PC-3 (cell line): ENCODE measurements around the gene ZNF385B. TPM values are rescaled to one million over a fixed set of nuclear protein-coding genes. Genes with fewer than 3 reads are reported as not detected.
A peak's percentile ranks its signal among the peaks of the same experiment; 100 is the strongest.

Source experiments
- ATAC-seq: fragments of 200-7000 bp; cut with Tn5 transposase; 2 replicates; pipeline ENCODE4 v1.9.1; 2020; ENCODE audit warnings: mild to moderate bottlenecking, moderate library complexity
- BruUV-seq: library from RNA; stranded (reverse); fragments of 400-500 nt; replicated peaks from 2 replicates; lab custom pipeline; 2021; lab: Mats Ljungman, UMichigan
- CTCF ChIA-PET: fragments of 300-600 bp; sonication (Branson Sonifier 250); formaldehyde crosslinking; loops from one replicate; lab custom pipeline; 2022; ENCODE audit warnings: antibody characterized with exemption; lab: Charles Lee
- POLR2A ChIA-PET: fragments of 300-600 bp; sonication (Branson Sonifier 250); formaldehyde crosslinking; loops from one replicate; lab custom pipeline; 2022; ENCODE audit warnings: antibody characterized with exemption; ENCODE audit not compliant: unreplicated experiment; lab: Charles Lee
- DNase-seq: peaks from one replicate; pipeline ENCODE4 v3.0.0-alpha.2; 2015
- H2AFZ ChIP-seq: fragments of 300-600 bp; sonication (generic); 2 replicates; pipeline ENCODE4 v1.6.0; 2016; ENCODE audit warnings: antibody characterized with exemption, low read length
- H3F3A ChIP-seq: fragments of 300-600 bp; sonication (generic); one replicate; pipeline ENCODE4 v1.6.0; 2017; ENCODE audit warnings: antibody characterized with exemption, low read length, control low read depth, mild to moderate bottlenecking; ENCODE audit not compliant: unreplicated experiment
- H3K27ac ChIP-seq: fragments of 300-600 bp; sonication (generic); 2 replicates; pipeline ENCODE4 v1.5.1; 2016; ENCODE audit warnings: mild to moderate bottlenecking, low read length
- H3K27me3 ChIP-seq: fragments of 300-600 bp; sonication (generic); 2 replicates; pipeline ENCODE4 v1.6.1; 2016; ENCODE audit warnings: low read length, mixed read lengths
- H3K36me3 ChIP-seq: fragments of 300-600 bp; sonication (generic); 2 replicates; pipeline ENCODE4 v1.6.1; 2016; ENCODE audit warnings: low read depth, mixed run types, low read length, mixed read lengths
- H3K4me1 ChIP-seq: fragments of 300-600 bp; sonication (generic); 2 replicates; pipeline ENCODE4 v1.5.1; 2016; ENCODE audit warnings: low read length; ENCODE audit not compliant: insufficient read depth
- H3K4me2 ChIP-seq: fragments of 300-600 bp; sonication (generic); 2 replicates; pipeline ENCODE4 v1.6.0; 2016; ENCODE audit warnings: low read length
- H3K4me3 ChIP-seq: fragments of 300-600 bp; sonication (generic); 2 replicates; pipeline ENCODE4 v1.5.1; 2016; ENCODE audit warnings: mild to moderate bottlenecking, low read length, mixed read lengths
- H3K79me2 ChIP-seq: fragments of 300-600 bp; sonication (generic); 2 replicates; pipeline ENCODE4 v1.6.1; 2017; ENCODE audit warnings: low read length, mixed read lengths
- H3K9ac ChIP-seq: fragments of 300-600 bp; sonication (generic); 2 replicates; pipeline ENCODE4 v1.6.0; 2016; ENCODE audit warnings: mild to moderate bottlenecking, low read length
- H3K9me2 ChIP-seq: fragments of 300-600 bp; sonication (generic); replicated peaks from 2 replicates; pipeline ENCODE4 v1.6.1; 2016; ENCODE audit warnings: mixed run types, low read length, mixed read lengths
- H3K9me3 ChIP-seq: fragments of 300-600 bp; sonication (generic); 2 replicates; pipeline ENCODE4 v1.6.1; 2016; ENCODE audit warnings: low read length, mixed read lengths
- H4K20me1 ChIP-seq: fragments of 300-600 bp; sonication (generic); 2 replicates; pipeline ENCODE4 v1.6.1; 2016; ENCODE audit warnings: low read length, mixed read lengths
- CTCF ChIP-seq: fragments of 300-600 bp; sonication (generic); conservative IDR thresholded peaks from 2 replicates; pipeline ENCODE4 v1.5.1; 2017; ENCODE audit warnings: antibody characterized with exemption, low read depth, mild to moderate bottlenecking, low read length
- EZH2 ChIP-seq: fragments of 300-600 bp; sonication (generic); IDR thresholded peaks from one replicate; pipeline ENCODE4 v1.6.1; 2017; ENCODE audit warnings: antibody characterized with exemption, mild to moderate bottlenecking, low read length; ENCODE audit not compliant: unreplicated experiment
- EZH2phosphoT487 ChIP-seq: fragments of 300-600 bp; sonication (generic); IDR thresholded peaks from 2 replicates; pipeline ENCODE4 v1.6.1; 2018; ENCODE audit warnings: mild to moderate bottlenecking, antibody characterized with exemption, low read length, borderline replicate concordance
- intact Hi-C: fragments of 100-400 bp; cut with micrococcal nuclease; formaldehyde crosslinking; loops from 2 replicates; pipeline ENCODE4 v1.9.0; 2023
- total RNA-seq: library from RNA; depleted of rRNA; stranded (reverse); fragments of >200 nt; gene quantifications from 2 replicates; pipeline ENCODE4 v1.2.3, GENCODE V29; 2014

The ZNF385B gene
- total RNA-seq, 1 experiment from 2014 or later = 2.4 TPM

DNA sequence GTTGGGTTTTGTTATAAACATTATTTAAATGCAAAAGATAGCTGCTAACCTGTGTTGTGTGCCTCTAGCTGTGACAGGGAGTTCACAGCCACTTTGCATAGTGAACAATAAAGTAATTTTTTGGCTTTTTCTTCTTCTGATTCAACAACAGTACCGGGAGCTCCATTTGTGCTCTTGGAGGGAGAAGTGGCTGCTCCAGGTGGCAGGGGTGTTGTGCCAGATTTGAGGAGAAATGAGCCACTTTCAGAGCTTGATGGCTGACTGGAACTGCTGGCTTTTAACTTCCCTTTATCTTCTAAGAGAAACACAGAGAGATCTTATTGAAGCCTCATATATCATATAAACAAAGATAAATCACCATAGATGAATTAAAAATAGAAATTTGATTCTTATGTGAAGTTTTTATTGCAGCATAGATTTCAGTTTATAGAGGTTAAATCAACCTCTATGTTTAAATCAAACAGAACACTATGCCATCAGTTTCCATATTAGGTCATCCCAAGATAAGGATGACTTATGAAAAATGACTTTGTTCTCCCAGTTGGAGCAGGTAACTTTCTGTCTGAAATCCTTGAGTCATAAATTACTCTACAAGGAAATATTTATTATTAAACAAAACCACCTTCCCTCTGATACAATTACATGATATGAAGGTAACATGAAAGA, 414.8 kb downstream of the ZNF385B start:
- no peaks in the 10 kb centered on the region for H3K9me3 ChIP-seq
- H3K9me2 ChIP-seq = no peaks in the 10 kb centered on the region
- TF ChIP-seq EZH2 (no peak), EZH2phosphoT487 (no peak), CTCF (no peak)
- H3F3A ChIP-seq = no peaks in the 10 kb centered on the region
- no peak overlapping the region for H3K4me3 ChIP-seq
- CTCF ChIA-PET = no interaction called here
- peak overlapping the region; percentile 56 for H3K4me2 ChIP-seq
- H3K9ac ChIP-seq = no peak overlapping the region
- H3K79me2 ChIP-seq = no peaks in the 10 kb centered on the region
- H3K36me3 ChIP-seq = no peaks in the 10 kb centered on the region
- no peaks in the 10 kb centered on the region for H4K20me1 ChIP-seq
- peaks cover 28% of the 10 kb centered on the region for H3K4me1 ChIP-seq
- DNase-seq (peak; percentile 89), ATAC-seq (peak; percentile 94)
- no peaks in the 10 kb centered on the region for H3K27me3 ChIP-seq
- intact Hi-C loops = loop anchor here (5.0 kb wide), 2 partner anchors 126 to 241 kb away; no protein-coding TSS in a partner anchor
- H2AFZ ChIP-seq = no peak overlapping the region
- POLR2A ChIA-PET = interaction anchor here (0.6 kb wide), 3 partner anchors 34 to 867 kb away, joined by 3 to 7 read pairs (median 3); no protein-coding TSS in a partner anchor
- H3K27ac ChIP-seq = peak overlapping the region; percentile 69
- BruUV-seq = no TSS peak

DNA sequence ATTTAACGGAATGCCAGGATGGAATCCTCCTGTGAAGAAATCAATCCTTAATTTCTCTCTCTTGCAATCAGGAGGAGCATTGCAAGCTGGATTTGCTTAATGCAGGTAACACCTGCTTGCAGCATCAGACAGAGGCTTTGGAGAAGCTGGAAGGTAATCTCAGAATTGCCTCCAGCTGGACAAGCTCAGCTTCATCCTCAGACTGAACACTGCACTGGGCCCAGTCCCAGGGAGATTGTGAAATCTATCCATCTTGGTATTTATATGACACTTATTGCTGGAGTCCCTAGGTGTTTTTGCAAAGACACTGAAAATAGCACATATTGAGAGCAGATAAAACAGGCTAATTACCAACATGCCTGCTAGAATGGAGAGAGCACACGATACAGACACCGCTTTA, 417.4 kb downstream of the ZNF385B start:
- TF ChIP-seq CTCF (no peak), EZH2 (no peak), EZH2phosphoT487 (no peak)
- DNase-seq = no peak

GRCh38 chr2:179443180-179443579, 418.2 kb downstream of the ZNF385B start:
- CTCF ChIA-PET = no interaction called here
- no peak overlapping the region for H3K9ac ChIP-seq
- no TSS peak for BruUV-seq
- H3F3A ChIP-seq = no peaks in the 10 kb centered on the region
- H3K27ac ChIP-seq = no peak overlapping the region
- H4K20me1 ChIP-seq = no peaks in the 10 kb centered on the region
- no peak overlapping the region for H3K4me2 ChIP-seq
- H3K79me2 ChIP-seq = no peaks in the 10 kb centered on the region
- no peaks in the 10 kb centered on the region for H3K9me3 ChIP-seq
- no peaks in the 10 kb centered on the region for H3K9me2 ChIP-seq
- no peak for ATAC-seq
- intact Hi-C loops = loop anchor here (5.0 kb wide), 1 partner anchor 309 kb away; no protein-coding TSS in a partner anchor
- TF ChIP-seq CTCF (no peak), EZH2phosphoT487 (no peak), EZH2 (no peak)
- no peak for DNase-seq
- peaks cover 28% of the 10 kb centered on the region for H3K4me1 ChIP-seq
- no peak overlapping the region for H3K4me3 ChIP-seq
- H3K27me3 ChIP-seq = no peaks in the 10 kb centered on the region
- no peak overlapping the region for H2AFZ ChIP-seq
- POLR2A ChIA-PET = no interaction called here
- no peaks in the 10 kb centered on the region for H3K36me3 ChIP-seq

More for the DNA sequence above, 417.4 kb downstream of the ZNF385B start:
- ChIA-PET POLR2A (no interaction called here), CTCF (no interaction called here)
- Histone ChIP-seq H3K27me3 (no peaks in the 10 kb centered on the region), H3K4me3 (no peak overlapping the region), H3F3A (no peaks in the 10 kb centered on the region), H3K9me2 (no peaks in the 10 kb centered on the region), H3K36me3 (no peaks in the 10 kb centered on the region), H2AFZ (no peak overlapping the region), H3K79me2 (no peaks in the 10 kb centered on the region), H3K9ac (no peak overlapping the region), H3K4me2 (no peak overlapping the region), H3K27ac (no peak overlapping the region), H4K20me1 (no peaks in the 10 kb centered on the region), H3K9me3 (no peaks in the 10 kb centered on the region), H3K4me1 (peaks cover 28% of the 10 kb centered on the region)
- BruUV-seq = no TSS peak
- intact Hi-C loops = loop anchor here (5.0 kb wide), 1 partner anchor 308 kb away; no protein-coding TSS in a partner anchor
- ATAC-seq = no peak
